Activated effector memory CD4-positive, alpha-beta T cell treated with Interleukin-2 at 50 U/mL for 16 hours (primary cell): ENCODE results near the gene ELFN1.

Experiments used
- DNase-seq: peaks from one replicate; pipeline ENCODE4 v3.0.0-alpha.2; 2020

The ELFN1 gene

DNA sequence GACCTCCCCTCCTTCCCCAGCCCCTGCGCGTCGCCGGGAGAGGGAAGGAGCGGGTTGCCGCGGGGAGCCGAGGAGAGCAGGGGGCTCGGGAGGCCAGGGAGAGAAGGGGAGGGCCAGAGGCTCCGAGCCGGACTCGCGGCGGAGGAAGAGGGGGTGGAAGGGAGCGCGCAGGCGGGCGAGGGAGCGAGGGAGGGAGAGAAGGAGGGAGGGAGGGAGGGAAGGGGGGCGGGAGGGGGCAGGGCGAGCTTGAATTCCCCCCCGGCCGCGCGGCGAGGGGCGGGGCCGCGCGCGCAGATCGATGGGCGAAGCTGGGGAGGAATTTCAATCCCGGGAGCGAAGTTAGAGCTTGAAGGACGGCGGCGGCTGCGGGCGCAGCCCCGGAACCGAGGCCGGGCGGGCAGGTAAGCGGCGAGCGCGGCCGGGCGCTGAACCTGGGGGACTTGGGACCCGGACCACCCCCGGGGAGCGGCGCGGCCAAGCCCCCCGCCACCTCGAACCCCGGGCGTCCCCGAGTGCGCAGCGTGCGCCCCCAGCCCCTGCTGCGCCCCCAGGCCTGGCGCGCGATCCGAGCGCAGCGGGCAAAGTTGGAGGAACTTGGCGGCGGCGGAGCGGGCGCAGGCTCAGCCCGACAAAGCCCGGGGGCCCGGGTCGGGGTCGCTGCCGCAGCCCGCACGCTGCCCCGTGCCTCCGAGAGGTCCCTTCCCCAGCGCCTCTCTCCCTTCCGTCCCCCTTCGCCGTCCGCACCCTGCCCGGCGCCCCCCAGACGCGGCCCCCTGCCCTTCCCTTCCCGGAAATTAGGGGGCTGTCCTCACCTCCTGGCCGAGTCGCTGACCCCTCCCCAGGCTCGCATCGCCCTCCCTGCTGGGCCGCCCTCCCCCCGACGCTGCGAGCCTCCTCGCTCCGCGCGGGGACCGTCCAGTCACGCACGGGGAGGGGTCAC lies at the start of gene ELFN1:
Gene ELFN1 (plus strand): TSS at position 324 of the 940 bp plus-strand sequence. CDS start 74,320 bp downstream, outside the sequence.
- DNase-seq = no peak

DNA sequence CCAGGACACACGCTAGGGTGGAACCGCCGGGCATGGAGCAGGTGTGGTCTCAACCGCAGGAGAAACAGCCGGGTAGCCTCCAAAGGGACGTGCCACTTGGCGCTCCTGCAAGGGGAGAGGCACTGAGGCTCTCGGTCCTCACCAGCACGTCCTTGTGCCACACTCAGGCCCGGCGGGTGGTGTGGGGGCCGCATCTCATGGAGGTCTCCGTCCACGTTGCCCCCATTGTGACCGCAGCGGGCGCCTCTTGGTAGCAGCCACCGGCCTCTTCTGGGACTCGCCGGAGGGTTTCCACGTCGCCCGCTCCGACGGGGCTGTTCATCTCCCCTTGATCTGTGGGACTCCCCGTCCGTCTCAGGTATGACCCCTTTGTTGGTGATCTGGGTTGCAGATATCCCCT lies 49.2 kb upstream of the ELFN1 start:
- DNase-seq = no peak

DNA sequence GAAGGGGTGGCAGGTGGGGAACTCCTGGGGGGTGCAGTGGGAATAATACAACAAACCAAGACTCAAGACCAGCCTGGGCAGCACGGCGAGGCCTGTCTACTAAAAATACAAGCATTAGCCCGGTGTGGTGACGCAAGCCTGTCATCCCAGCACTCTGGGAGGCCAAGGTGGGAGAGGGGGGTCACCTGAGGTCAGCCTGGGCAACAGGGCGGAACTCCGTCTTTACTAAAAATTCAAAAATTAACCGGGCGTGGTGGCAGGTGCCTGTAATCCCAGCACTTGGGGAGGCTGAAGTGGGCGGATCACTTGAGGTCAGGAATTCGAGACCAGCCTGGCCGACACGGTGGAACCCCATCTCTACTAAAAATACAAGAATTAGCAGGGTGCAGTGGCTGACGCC lies 48.4 kb upstream of the ELFN1 start:
- DNase-seq = no peak

DNA sequence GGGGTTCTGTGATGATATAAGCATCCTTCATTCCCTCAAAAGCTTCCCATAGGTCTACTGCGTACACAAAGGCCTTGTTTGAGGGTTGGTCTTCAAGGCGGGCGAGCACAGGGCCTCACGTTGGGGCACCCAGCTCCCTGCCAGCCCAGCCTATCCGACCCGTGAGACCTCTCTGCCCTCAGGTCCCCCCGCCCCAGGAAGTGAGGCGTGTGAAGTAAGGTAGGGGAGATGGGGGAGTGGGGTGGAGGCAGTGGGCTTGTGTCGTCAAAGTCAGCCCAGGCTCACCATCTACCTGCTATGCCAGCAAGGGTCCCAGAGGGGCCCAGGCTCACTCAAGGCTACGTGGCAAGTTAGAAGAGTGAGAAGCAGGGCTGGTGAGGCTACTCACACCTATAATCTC lies 47.6 kb upstream of the ELFN1 start:
- DNase-seq = no peak

DNA sequence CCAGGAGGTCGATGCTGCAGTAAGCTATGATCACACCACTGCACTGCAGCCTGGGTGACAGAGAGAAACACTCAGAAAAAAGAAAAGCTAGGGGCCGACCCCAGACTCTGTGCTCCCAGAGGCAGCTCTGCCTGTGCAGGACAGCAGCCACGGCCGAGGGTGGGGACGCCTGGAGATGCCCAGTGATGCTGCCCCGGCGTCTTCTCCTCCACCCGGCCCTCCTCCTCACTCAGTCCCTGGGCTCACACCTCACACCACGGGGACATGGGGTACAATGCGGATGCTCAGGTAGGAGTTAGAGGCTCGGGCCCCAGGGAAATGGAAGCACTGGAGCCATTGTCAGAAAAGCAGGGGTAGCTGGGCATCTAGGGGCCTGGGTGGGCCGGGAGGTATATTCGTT lies 46.3 kb upstream of the ELFN1 start:
- no peak for DNase-seq

DNA sequence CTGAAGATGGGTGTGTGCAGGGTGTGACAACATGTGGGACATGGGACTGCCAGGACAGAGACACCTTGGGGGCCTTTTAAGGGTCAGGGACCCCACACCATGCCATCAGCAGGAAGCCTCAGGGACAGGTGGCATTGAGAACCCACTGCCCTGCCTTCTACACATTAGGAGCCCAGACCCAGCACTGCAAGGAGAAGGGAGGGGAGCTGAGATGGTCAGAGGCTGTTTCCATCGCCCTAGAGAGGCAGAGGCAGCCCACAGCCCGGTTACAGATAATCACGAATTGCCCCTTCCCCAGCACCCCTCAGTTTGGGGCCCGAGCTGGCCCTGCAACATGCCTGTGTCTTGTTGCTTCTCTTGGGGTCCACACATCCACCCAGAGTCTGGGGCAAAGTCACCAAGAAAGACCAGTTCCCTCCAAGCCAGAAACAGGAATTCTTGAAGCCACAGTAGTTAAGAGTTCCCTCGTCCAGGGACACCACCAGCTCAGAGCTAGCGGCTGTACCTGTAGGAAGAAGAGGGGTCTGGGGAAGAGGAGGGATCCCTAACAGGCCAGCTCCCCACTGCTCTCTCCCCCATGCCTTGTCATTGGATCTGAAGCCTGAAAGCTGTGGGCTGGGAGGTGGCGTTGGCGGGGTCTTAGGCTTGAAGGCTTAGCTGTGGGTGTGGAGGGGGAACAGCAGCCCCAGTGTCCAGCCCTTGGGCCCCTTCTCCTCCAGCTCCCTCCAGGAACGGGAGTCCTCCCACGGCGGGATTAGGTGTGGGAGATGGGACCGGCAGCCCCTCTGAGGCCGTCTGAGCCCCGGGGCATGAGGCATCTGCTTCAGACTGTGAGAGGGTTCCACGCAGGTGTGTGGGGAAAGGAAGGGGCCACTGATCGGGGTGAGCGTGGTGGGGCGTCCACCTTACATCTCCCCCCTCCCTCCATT lies 44.8 kb upstream of the ELFN1 start:
- no peak for DNase-seq

DNA sequence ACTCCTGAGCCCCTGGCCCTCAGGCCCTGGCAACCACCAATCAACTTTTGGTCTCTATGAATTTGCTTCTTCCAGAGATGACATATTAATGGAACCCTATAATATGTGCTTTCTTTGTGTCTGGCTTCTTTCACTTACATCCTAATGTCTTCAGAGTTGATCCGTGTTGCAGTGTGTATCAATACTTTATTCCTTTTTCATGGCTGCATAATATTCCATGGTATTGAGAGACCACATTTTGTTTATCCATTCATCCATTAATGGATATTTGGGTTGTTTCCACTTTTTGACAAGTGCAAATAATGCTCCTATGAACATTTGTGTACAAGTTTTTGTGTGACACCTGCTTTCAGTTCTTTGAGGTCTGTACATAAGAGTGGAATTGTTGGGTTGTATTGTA lies 43.3 kb upstream of the ELFN1 start:
- DNase-seq = no peak

DNA sequence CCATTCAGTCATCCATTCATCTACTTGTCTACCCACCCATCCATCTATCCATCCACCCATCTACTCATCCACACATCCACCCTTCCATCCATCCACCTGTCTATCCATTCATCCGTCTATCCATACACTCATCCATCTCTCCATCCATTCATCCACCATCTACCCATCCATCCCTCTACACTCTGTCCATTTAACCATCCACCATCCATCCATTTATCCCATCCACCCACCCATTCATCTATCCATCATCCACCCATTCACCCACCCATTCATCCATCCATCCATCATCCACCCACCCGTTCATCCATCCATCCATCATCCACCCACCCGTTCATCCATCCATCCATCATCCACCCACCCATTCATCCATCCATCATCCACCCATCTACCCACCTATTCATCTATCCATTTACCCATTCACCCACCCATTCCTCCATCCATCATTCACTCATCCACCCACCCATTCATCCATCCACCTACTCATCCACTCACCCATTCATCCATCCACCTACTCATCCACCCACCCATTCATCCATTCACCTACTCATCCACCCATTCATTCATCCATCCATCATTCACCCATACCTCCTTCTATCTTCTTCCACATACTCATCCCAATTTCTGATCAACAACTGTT lies 39.3 kb upstream of the ELFN1 start:
- DNase-seq = no peak

DNA sequence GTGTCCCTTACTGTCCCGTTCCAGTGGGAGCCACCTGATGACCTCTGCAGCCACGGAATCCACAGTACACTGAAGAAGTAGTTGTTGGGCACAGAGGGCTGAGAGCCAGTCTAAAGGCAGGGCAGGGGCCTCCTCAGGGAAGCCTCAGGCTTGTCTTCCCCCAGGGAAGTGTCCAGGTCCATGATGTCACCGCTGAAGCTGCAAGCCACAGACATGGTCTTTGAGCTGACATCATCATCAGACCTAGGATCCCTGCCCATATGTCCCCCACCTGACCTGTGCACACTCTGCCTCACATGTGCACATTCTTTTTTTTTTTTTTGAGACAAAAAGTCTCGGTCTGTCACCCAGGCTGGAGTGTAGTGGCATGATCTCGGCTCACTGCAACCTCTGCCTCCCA lies 38.4 kb upstream of the ELFN1 start:
- DNase-seq = no peak

DNA sequence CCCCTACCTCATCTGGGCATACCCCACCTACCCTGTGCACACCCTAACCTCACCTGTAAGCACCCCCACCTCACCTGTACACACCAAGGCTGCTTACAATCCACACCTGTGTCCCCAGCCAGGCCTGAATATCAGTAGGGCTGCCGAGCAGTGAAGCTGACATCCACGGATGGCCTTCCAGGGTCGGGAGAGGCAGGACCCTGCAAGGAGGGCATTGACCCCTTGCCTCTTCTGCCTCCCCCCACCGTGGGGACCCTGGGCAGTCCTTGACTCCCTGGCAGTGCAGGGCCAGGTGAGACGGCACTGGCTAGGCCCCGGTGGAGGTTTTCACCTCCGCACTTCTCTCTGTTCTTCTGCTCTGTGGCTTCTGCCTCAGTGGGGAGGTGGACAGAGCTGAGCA lies 37.6 kb upstream of the ELFN1 start:
- no peak for DNase-seq

DNA sequence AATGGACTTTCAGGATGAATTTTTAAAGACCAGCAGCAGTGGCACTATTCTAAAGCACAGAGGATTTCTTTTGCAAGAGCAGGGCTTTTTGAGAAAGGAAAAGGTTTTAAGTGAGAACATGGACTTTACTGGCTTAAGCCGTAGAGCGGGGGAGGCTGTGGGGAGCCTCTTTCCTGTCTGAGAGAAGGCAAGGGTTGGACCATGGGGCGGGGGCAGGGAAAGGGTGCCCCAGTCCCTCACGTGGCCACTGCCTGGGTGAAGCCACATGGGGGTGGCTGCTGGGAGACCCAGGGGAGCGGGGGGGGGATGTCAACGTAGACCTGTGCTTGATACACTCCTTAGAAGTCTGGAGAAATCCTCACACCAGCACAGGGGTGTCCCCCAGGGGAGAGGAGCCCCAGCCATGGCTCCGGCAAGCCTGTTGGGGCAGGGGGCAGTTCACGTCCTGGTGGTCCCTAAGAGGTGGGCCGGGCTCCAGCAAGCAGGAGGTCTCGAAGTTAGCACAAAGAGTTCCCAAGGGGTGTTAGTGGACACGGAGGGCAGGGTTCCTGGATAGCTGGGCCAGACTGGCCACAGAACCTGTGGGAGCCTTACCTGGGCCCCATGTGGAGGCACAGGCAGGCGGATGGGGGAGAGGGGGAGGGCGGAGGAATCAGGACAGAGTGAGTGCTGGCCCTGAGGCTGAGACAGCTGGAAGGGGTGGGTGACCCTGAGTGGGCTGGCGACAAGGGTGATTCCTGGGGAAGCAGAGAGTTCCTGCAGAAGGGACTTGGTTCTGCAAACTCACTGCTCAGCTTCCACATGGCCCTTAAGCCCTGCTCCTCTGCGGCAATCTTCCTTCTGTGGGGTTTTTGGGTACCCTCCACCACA lies 36.9 kb upstream of the ELFN1 start:
- no peak for DNase-seq

DNA sequence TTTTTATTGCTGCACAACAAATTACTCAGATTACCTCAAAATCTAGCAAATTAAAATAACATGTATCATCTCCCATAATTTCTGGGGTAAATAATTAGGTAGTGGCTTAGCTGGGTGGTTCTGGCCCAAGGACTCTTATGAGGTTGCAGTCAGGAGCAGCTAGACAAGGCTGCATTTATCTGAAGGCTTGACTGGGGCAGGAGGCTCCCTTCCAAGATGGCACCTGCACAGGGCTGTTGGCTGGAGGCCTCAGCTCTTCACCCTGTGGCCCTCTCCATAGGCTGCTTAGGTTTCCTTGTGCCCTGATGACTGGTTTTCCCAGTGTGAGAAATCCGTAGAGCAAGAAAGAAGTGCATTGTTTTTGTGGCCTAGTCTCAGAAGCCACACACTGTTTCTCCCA lies 34.7 kb upstream of the ELFN1 start:
- no peak for DNase-seq

DNA sequence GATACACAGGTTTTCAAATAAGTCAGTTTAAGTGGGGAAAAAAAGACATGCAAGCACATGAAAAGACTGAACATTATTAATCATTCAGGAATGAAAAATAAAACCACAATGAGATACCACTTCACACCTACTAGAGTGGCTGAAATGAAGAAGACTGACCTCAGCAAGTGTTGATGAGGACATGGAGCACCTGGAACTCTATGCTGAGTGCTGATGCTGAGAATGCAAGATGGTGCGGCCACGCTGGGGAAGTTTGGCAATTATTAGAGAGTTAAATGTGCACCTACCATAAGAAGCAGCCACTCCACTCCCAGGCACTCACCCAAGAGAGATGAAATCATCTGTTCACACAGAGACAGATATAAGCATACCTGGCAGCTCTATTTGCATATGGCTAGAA lies 32.9 kb upstream of the ELFN1 start:
- DNase-seq = no peak

DNA sequence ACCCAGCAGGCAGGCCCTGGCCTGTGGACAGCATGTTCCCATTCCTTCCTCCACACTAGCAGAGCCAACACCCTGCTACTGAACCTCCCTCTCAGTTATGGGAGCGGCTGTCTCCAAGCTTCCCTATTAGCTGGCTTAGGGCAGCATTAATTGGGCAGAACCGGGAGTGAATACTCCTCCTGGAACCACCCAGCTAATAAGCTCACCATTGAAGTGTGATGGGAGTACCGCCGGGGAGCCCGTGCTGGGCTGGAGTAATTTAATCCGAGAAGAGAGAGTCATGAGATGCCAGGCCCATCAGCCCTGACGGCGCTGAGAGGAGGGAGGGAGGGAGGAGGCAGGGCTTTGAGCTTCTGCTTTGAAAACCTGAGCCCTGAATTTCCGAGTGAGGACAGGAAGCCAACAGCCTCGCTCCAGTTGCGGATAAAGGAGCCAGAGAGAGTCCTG lies 31.8 kb upstream of the ELFN1 start:
- DNase-seq = no peak

DNA sequence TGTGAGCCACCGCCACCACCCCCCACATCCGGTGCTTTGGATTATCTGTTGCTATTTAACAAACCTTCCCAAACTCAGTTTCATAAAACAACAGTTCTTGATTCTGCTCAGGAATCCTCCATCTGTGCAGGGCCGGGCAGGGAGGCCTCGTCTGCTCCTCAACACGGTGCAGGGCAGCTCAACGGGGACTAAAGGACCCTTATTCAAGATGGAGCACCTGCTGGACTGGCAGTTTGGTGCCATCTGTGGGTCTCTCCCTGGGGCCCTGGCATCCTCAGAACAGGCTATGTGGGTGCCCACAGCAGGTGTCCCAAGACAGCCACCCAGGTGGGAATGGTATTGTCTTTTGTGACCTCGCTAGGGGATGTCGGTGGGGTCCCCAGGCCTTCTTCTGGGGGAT lies 31.0 kb upstream of the ELFN1 start:
- DNase-seq = no peak

DNA sequence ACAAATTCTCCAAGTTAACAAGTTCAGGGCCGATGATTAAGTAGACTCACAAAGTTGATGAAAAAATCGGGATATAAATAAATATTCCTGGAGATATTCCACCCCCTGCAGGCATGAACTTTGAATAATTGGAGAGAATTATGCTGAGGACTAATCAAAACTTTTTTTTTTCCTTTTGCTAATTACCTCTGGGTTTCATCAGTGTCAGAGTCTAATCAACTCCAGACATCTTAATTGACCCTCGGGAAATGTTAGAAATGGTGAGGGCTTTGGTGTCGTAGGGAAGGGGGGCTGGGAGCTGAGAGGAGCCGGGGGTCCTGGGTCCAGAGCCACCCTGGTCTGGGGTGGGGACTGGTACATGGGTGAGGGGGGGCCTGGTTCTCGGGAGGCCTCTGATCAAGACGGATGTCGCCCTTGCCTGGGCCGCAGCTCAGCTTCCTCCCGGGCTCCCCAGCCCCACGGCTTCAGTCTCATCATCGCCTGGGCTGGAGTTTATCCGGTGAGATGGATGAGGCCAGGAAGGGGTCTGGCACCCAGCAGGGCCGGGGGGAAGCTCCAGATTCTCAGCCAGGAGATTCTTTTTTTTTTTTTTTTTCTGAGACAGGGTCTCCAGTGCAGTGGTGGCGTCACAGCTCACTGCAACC lies 30.4 kb upstream of the ELFN1 start:
- no peak for DNase-seq

DNA sequence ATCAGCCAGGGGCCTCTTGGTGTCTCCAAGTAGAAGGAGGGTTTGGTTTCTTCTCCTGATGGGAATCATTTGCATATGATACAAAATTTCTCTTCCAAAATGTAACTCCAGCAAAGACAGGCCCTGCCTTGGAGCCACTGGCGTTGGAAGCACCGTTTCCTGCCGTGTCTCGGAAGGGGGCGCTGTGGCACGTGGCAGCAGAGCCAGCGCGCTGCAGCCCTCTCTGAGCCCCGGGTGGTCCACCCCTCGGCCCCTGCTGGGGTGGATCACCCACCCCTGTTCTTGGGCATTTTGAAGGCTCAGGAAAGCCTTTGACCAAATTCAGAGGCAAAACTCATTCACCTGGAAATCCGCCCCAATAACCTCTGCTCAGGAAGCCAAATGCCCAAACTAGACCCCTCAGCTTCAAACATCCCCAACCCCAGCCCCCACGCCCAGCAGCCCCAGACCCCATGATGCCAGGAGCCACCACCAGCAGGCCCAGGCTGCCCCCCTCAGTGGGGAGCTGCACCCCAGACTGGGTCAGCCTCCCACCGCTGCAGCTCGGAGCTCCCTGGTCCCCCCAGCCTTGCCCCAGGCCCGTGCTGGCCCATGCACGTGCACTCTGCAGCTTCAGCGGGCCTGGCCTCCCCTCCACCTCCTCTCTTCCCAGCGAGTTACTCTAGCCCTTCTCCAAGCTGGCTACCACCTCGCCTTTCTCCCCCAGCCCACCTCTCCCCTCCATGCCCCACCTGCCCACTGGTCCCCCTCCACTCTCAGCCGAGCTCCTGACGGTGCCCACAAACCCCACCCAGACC lies 29.5 kb upstream of the ELFN1 start:
- no peak for DNase-seq

DNA sequence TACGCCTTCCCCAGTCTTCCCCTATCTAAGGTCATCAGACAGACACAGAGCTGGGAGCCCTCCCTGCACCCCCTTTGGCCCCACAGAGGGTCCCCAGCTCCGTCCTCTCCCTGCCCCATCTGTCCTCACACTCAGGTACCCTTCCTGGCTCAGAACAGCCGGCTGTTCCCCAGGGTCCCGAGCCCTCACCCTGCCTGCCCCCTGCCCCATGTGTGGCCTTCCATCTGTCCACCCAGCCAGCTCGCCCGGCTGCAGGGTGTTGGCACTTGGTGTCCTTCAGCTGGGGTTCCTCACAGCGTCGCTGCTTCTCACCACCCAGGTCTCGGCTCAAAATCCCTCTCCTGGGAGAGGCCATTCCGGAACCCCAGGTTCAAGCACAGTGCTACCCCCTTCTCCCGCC lies 28.9 kb upstream of the ELFN1 start:
- DNase-seq = no peak

DNA sequence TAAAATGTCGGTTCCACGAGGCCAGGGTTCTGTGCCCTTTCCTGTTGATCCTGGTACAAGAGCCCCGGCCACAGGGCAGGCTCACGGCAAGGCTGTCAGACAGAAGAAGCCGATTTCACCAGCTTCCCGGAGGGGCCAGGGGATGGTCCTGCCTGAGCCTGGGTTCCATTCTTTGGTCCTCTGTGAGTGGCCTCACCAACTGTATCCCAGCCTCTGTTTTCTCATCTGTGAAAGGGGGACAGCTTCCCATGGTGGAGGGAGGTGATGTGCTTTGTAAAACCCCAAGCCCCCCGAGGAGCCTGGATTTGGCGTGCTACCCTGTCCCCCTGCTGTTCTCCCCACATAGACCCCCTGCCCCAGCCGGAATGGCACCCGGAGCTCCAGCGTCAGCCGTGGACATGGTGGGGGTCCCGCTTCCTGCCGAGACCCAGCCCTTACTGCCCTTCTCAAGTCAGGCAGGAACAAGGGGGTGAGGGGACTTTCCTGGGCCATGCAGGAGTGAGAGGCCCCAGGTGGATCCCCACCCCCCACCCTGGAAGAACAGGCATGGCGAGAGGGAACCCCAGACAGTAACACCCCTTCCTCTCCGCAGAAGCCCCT lies 28.3 kb upstream of the ELFN1 start:
- no peak for DNase-seq

DNA sequence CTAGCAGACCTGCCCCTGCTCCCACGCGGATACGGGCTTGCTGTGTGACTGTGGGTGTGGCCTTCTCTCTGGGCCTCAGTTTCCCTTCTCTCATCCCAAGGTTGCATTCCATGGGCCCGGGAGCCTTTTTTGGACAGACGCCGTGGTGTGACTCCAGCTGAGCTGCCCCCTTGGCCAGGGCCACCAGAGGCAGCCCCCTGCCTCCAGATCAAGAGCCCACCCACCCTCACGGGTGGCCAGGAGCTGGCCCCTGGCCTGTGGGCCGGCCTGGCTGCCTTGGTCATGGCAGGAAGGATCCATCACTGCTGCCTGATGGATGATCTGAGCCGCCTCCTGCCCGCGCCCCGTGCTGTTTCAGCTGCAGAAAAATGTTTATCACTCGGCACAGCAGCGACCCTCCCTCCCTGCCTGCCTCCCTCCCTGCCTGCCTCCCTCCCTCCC lies 27.8 kb upstream of the ELFN1 start:
- no peak for DNase-seq
